ENCODE data around the gene BARX2.

- TF ChIP-seq GATA2 (IDR thresholded peaks at IDR 0.05; ENCODE audit: low read depth, low read length), result no peak
- no peak for TF ChIP-seq GATA3 (IDR thresholded peaks at IDR 0.05; ENCODE audit: low read depth, low read length)
Observed at GRCh38 chr11:129352676-129353075, 23.0 kb upstream of the BARX2 start.

Data from SH-SY5Y (cell line).